ENCODE data around the gene GPX4. TPM values are rescaled to one million over a fixed set of nuclear protein-coding genes. Genes with fewer than 3 reads are reported as not detected.

Gene GPX4
- polyA plus RNA-seq, 1 of the 3 experiments (the other 2 are of a cell fraction) = 925 TPM

DNA sequence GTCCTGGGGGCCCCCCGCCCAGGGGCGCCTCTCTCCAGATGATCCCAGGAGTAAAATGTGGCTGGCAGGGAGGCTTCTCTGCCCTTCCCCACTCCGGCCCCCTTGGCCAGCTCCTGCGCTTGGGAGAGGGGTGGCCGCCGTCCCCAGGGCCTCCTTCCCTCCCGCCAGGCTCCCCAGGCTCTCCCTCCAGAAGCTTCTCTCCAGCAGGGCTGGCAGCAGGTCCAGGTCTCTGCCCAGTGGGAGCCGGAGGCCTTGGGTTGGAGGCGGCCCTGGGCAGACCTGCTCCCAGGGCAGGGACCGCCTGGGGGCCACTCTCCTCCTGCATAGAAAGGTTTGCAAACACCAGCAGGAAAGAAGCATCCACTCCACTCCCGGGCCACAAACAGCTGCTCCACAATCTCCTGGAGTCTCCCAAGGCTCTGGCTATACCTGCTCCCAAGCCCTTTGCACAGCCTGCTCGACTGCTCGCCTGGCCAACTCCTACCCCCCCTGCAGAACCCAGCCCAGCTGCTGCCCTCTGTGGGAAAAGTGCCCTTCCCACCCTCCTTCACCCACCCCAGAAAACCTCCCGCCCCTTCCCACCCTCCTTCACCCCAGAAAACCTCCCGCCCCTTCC lies 44.2 kb downstream of the GPX4 start:
- WGBS (ENCODE audit: low lambda C conversion rate) = 93% methylated on average over 13 of the region's 15 CpGs
- 0 out of 2 replicates have a peak, but pooled peaks cover 2% of the 10 kb centered on the region for H4K20me1 ChIP-seq (ENCODE audit: insufficient read depth)
- no peaks in the 10 kb centered on the region for H3K79me2 ChIP-seq (ENCODE audit: insufficient read depth)
- H3K27me3 ChIP-seq (ENCODE audit: insufficient read depth) = no peaks in the 10 kb centered on the region
- no peak for TF ChIP-seq CHD2 (IDR thresholded peaks at IDR 0.05; ENCODE audit: low read length, partially characterized antibody)
- no peak for TF ChIP-seq GABPA (IDR thresholded peaks at IDR 0.05; ENCODE audit: low read depth)
- TF ChIP-seq ELF1 (IDR thresholded peaks at IDR 0.05) = no peak
- TF ChIP-seq SIN3A (IDR thresholded peaks at IDR 0.05; ENCODE audit: borderline replicate concordance, low read depth, low read length) = no peak
- TF ChIP-seq TEAD4 (IDR thresholded peaks at IDR 0.05; ENCODE audit: borderline replicate concordance, insufficient read depth) = no peak
- no peak for TF ChIP-seq FOXM1 (IDR thresholded peaks at IDR 0.05; ENCODE audit: low read depth)
- TF ChIP-seq, protein P1, sequence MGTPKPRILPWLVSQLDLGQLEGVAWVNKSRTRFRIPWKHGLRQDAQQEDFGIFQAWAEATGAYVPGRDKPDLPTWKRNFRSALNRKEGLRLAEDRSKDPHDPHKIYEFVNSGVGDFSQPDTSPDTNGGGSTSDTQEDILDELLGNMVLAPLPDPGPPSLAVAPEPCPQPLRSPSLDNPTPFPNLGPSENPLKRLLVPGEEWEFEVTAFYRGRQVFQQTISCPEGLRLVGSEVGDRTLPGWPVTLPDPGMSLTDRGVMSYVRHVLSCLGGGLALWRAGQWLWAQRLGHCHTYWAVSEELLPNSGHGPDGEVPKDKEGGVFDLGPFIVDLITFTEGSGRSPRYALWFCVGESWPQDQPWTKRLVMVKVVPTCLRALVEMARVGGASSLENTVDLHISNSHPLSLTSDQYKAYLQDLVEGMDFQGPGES (IDR thresholded peaks at IDR 0.05; ENCODE audit: low read depth, low read length) = no peak
- TF ChIP-seq YY1 (IDR thresholded peaks at IDR 0.05; ENCODE audit: low read depth) = no peak
- TF ChIP-seq, protein P2, sequence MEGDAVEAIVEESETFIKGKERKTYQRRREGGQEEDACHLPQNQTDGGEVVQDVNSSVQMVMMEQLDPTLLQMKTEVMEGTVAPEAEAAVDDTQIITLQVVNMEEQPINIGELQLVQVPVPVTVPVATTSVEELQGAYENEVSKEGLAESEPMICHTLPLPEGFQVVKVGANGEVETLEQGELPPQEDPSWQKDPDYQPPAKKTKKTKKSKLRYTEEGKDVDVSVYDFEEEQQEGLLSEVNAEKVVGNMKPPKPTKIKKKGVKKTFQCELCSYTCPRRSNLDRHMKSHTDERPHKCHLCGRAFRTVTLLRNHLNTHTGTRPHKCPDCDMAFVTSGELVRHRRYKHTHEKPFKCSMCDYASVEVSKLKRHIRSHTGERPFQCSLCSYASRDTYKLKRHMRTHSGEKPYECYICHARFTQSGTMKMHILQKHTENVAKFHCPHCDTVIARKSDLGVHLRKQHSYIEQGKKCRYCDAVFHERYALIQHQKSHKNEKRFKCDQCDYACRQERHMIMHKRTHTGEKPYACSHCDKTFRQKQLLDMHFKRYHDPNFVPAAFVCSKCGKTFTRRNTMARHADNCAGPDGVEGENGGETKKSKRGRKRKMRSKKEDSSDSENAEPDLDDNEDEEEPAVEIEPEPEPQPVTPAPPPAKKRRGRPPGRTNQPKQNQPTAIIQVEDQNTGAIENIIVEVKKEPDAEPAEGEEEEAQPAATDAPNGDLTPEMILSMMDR (IDR thresholded peaks at IDR 0.05) = no peak
- TF ChIP-seq MEF2A (IDR thresholded peaks at IDR 0.05; ENCODE audit: borderline replicate concordance, low read depth) = no peak
- no peak for TF ChIP-seq FOSL2 (IDR thresholded peaks at IDR 0.05; ENCODE audit: borderline replicate concordance, low read depth)
- TF ChIP-seq, protein P3, sequence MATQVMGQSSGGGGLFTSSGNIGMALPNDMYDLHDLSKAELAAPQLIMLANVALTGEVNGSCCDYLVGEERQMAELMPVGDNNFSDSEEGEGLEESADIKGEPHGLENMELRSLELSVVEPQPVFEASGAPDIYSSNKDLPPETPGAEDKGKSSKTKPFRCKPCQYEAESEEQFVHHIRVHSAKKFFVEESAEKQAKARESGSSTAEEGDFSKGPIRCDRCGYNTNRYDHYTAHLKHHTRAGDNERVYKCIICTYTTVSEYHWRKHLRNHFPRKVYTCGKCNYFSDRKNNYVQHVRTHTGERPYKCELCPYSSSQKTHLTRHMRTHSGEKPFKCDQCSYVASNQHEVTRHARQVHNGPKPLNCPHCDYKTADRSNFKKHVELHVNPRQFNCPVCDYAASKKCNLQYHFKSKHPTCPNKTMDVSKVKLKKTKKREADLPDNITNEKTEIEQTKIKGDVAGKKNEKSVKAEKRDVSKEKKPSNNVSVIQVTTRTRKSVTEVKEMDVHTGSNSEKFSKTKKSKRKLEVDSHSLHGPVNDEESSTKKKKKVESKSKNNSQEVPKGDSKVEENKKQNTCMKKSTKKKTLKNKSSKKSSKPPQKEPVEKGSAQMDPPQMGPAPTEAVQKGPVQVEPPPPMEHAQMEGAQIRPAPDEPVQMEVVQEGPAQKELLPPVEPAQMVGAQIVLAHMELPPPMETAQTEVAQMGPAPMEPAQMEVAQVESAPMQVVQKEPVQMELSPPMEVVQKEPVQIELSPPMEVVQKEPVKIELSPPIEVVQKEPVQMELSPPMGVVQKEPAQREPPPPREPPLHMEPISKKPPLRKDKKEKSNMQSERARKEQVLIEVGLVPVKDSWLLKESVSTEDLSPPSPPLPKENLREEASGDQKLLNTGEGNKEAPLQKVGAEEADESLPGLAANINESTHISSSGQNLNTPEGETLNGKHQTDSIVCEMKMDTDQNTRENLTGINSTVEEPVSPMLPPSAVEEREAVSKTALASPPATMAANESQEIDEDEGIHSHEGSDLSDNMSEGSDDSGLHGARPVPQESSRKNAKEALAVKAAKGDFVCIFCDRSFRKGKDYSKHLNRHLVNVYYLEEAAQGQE (IDR thresholded peaks at IDR 0.05; ENCODE audit: low read depth, low read length) = no peak
- TF ChIP-seq, protein P4, sequence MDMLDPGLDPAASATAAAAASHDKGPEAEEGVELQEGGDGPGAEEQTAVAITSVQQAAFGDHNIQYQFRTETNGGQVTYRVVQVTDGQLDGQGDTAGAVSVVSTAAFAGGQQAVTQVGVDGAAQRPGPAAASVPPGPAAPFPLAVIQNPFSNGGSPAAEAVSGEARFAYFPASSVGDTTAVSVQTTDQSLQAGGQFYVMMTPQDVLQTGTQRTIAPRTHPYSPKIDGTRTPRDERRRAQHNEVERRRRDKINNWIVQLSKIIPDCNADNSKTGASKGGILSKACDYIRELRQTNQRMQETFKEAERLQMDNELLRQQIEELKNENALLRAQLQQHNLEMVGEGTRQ (IDR thresholded peaks at IDR 0.05; ENCODE audit: borderline replicate concordance, low read depth, low read length) = no peak
- TF ChIP-seq GATA2 (CRISPR knock-in tag; IDR thresholded peaks at IDR 0.05) = no peak
- TF ChIP-seq, protein P5, sequence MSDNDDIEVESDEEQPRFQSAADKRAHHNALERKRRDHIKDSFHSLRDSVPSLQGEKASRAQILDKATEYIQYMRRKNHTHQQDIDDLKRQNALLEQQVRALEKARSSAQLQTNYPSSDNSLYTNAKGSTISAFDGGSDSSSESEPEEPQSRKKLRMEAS (IDR thresholded peaks at IDR 0.05; ENCODE audit: low read depth) = no peak
- TF ChIP-seq FOXJ3 (CRISPR knock-in tag; IDR thresholded peaks at IDR 0.05) = no peak
- TF ChIP-seq RFX5 (IDR thresholded peaks at IDR 0.05; ENCODE audit: low read length) = no peak
- TF ChIP-seq RCOR1 (IDR thresholded peaks at IDR 0.05; ENCODE audit: low read length) = no peak
- no peak for TF ChIP-seq RAD21 (IDR thresholded peaks at IDR 0.05; ENCODE audit: low read length)
- TF ChIP-seq, protein P6, sequence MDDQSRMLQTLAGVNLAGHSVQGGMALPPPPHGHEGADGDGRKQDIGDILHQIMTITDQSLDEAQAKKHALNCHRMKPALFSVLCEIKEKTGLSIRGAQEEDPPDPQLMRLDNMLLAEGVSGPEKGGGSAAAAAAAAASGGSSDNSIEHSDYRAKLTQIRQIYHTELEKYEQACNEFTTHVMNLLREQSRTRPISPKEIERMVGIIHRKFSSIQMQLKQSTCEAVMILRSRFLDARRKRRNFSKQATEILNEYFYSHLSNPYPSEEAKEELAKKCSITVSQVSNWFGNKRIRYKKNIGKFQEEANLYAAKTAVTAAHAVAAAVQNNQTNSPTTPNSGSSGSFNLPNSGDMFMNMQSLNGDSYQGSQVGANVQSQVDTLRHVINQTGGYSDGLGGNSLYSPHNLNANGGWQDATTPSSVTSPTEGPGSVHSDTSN (IDR thresholded peaks at IDR 0.05) = no peak
- H3K9me3 ChIP-seq = no peaks in the 10 kb centered on the region
- ChIA-PET POLR2A (no interaction called here), CTCF (no interaction called here)
- peaks cover 1 to 16% of the 10 kb centered on the region in 2 experiments for H3K36me3 ChIP-seq (replicated peaks in 1 of 2; ENCODE audit: control insufficient read depth in 1 of 2, insufficient read depth in 2 of 2, low read length in 1 of 2)
- H3K4me1 ChIP-seq (ENCODE audit: control insufficient read depth in 1 of 2, insufficient read depth in 2 of 2, low read depth in 1 of 2, low read length in 1 of 2) = no peaks in the 10 kb centered on the region
- H3K27ac ChIP-seq (ENCODE audit: low read depth in 2 of 2, low read length in 1 of 2) = no peak overlapping the region
- no peak for DNase-seq
- H3F3A ChIP-seq (replicated peaks; ENCODE audit: insufficient read depth) = no peaks in the 10 kb centered on the region
- no peak overlapping the region for H3K4me2 ChIP-seq
- no peak overlapping the region for H3K9ac ChIP-seq
- H3K9me2 ChIP-seq = no peaks in the 10 kb centered on the region
- no peak overlapping the region for H2AFZ ChIP-seq (ENCODE audit: low read depth)
- H3K4me3 ChIP-seq (ENCODE audit: low read depth in 2 of 2, low read length in 1 of 2) = no peak overlapping the region
